Gastrocnemius medialis (tissue), 4 donors: ENCODE data around the gene UQCRH. TPM values are rescaled to one million over a fixed set of nuclear protein-coding genes. Genes with fewer than 3 reads are reported as not detected.

ENCODE experiments used
- ATAC-seq, 2 donors: fragments of 150-250 bp; one replicate each; pipeline ENCODE4 v1.9.1; 2016
- DNase-seq, 2 donors: peaks; one replicate each; pipeline ENCODE4 v3.0.0-alpha.2; 2019
- H3K27ac ChIP-seq, 4 donors: fragments of 200-600 bp; sonication (generic); 1 replicate in 1 of 4; 2 replicates in 3 of 4; pipeline ENCODE4 v1.5.1; 2016 to 2018; ENCODE audit warnings: mild to moderate bottlenecking in 2 of 4, moderate library complexity in 1 of 4
- H3K27me3 ChIP-seq, 3 donors: fragments of 200-600 bp; sonication (generic) in 2 of 3; 1 replicate in 1 of 3; 2 replicates in 2 of 3; pipeline versions ENCODE4 v1.5.1 to v1.6.0; 2016 to 2019; ENCODE audit warnings: mild to moderate bottlenecking in 1 of 3, moderate library complexity in 1 of 3
- H3K36me3 ChIP-seq, 2 donors: fragments of 200-600 bp; sonication (generic) in 1 of 2; one replicate each; pipeline ENCODE4 v1.5.1; 2017 to 2018
- H3K4me1 ChIP-seq, 2 donors: fragments of 200-600 bp; sonication (generic) in 1 of 2; one replicate each; pipeline ENCODE4 v1.5.1; 2016 to 2017; ENCODE audit warnings: mild to moderate bottlenecking in 2 of 2
- H3K4me3 ChIP-seq, 4 donors: fragments of 200-600 bp; sonication (generic) in 3 of 4; 1 replicate in 1 of 4; 2 replicates in 3 of 4; pipeline ENCODE4 v1.5.1; 2016 to 2019; ENCODE audit warnings: mild to moderate bottlenecking in 2 of 4
- H3K9me3 ChIP-seq, 3 donors: fragments of 200-600 bp; sonication (generic) in 2 of 3; 1 replicate in 1 of 3; 2 replicates in 2 of 3; pipeline ENCODE4 v1.5.1; 2016 to 2019
- POLR2A ChIP-seq, 2 donors: fragments of 450-650 bp; IDR thresholded peaks; one replicate each; pipeline ENCODE4 v1.6.1; 2017; ENCODE audit warnings: antibody characterized with exemption in 2 of 2, mild to moderate bottlenecking in 2 of 2, moderate library complexity in 2 of 2
- in situ Hi-C, 4 donors: fragments of 200-750 bp; cut with MboI; loops; one replicate each; pipeline versions ENCODE4 v1.15.0 to v1.8.0; 2017; ENCODE audit warnings: low sequenced_read_pairs in 4 of 4
- intact Hi-C: fragments of 100-400 bp; cut with DNase I; formaldehyde crosslinking; loops from one replicate; pipeline ENCODE4 v1.15.1; 2023; ENCODE audit warnings: low total_unique reads
- total RNA-seq, 4 donors: library from RNA; depleted of rRNA; stranded (reverse); fragments of >200 nt; gene quantifications; one replicate each; pipeline versions ENCODE4 v1.1.0 to v1.2.3, GENCODE V29; 2016
- TF ChIP-seq, protein P1 (sequence below), 5 experiments: fragments of 450-650 bp in 3 of 5; fragments of 200-600 bp in 2 of 5; sonication (generic) in 2 of 5; IDR thresholded peaks in 4 of 5; conservative IDR thresholded peaks in 1 of 5; 1 replicate in 4 of 5; 2 replicates in 1 of 5; pipeline ENCODE4 v1.5.1; 2016 to 2019; ENCODE audit warnings: antibody characterized with exemption in 5 of 5, mild to moderate bottlenecking in 3 of 5, moderate library complexity in 3 of 5

UQCRH gene
- total RNA-seq, 4 donors from 2014 or later, result 415 to 695 (median 493) TPM

DNA sequence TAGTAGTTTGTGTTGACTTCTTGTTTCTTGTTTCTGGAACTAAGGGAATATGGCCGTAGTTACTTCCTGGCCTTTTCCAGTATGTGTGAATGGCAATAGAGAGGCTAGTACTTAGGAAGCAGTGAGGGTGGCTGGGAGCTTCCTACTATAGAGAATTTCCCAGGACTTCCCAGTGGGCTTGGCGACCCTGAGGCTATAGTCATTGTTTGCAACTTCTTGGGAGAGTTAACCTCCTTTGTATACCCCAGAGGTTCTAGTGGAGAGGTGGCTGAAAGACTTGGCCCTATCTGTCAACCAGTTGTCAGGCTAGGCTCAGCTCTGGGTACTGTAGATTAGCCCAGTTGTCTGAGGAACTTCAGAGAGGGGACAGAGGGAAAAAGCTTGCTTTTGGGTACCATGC lies 40.4 kb upstream of the UQCRH start:
- H3K27ac ChIP-seq, result no peak overlapping the region
- no peaks in the 10 kb centered on the region for H3K27me3 ChIP-seq
- no peak for TF ChIP-seq POLR2A (IDR thresholded peaks at IDR 0.05)
- TF ChIP-seq, protein P1, sequence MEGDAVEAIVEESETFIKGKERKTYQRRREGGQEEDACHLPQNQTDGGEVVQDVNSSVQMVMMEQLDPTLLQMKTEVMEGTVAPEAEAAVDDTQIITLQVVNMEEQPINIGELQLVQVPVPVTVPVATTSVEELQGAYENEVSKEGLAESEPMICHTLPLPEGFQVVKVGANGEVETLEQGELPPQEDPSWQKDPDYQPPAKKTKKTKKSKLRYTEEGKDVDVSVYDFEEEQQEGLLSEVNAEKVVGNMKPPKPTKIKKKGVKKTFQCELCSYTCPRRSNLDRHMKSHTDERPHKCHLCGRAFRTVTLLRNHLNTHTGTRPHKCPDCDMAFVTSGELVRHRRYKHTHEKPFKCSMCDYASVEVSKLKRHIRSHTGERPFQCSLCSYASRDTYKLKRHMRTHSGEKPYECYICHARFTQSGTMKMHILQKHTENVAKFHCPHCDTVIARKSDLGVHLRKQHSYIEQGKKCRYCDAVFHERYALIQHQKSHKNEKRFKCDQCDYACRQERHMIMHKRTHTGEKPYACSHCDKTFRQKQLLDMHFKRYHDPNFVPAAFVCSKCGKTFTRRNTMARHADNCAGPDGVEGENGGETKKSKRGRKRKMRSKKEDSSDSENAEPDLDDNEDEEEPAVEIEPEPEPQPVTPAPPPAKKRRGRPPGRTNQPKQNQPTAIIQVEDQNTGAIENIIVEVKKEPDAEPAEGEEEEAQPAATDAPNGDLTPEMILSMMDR (IDR thresholded peaks at IDR 0.05 in 4 of 5, conservative IDR thresholded peaks at IDR 0.05 in 1 of 5), result no peak
- in situ Hi-C loops (no loop called here), intact Hi-C loops (no loop called here)
- H3K4me1 ChIP-seq, result no peaks in the 10 kb centered on the region
- no peaks in the 10 kb centered on the region for H3K9me3 ChIP-seq
- DNase-seq (no peak), ATAC-seq (no peak)
- H3K4me3 ChIP-seq, result no peak overlapping the region
- peaks cover 0 to 2% of the 10 kb centered on the region in 2 donors for H3K36me3 ChIP-seq

DNA sequence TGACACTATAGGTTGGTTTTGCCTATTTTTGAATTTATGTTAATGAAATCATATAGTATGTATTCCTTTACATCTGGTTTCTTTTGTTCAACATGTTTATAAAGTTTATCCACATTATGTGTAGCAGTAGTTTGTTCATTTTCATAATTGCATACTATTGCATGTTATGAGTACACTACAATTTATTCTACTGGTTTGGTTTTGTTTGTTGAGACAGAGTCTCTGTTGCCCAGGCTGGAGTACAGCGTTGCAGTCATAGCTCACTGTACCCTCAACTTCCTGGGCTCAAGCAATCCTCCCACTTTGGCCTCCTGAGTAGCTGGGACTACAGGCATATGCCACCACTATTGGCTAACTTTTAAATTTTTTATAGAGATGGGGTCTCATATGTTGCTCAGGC lies 34.9 kb upstream of the UQCRH start:
- no peak overlapping the region for H3K4me3 ChIP-seq
- in situ Hi-C loops, result no loop called here
- no peaks in the 10 kb centered on the region for H3K27me3 ChIP-seq
- TF ChIP-seq, protein P1 (IDR thresholded peaks at IDR 0.05 in 4 of 5, conservative IDR thresholded peaks at IDR 0.05 in 1 of 5), result no peak
- TF ChIP-seq POLR2A (IDR thresholded peaks at IDR 0.05), result no peak
- H3K36me3 ChIP-seq, result peaks cover 0 to 2% of the 10 kb centered on the region in 2 donors
- no peak overlapping the region for H3K27ac ChIP-seq
- intact Hi-C loops, result no loop called here
- no peaks in the 10 kb centered on the region for H3K9me3 ChIP-seq
- no peak for DNase-seq
- H3K4me1 ChIP-seq, result no peaks in the 10 kb centered on the region
- no peak for ATAC-seq

DNA sequence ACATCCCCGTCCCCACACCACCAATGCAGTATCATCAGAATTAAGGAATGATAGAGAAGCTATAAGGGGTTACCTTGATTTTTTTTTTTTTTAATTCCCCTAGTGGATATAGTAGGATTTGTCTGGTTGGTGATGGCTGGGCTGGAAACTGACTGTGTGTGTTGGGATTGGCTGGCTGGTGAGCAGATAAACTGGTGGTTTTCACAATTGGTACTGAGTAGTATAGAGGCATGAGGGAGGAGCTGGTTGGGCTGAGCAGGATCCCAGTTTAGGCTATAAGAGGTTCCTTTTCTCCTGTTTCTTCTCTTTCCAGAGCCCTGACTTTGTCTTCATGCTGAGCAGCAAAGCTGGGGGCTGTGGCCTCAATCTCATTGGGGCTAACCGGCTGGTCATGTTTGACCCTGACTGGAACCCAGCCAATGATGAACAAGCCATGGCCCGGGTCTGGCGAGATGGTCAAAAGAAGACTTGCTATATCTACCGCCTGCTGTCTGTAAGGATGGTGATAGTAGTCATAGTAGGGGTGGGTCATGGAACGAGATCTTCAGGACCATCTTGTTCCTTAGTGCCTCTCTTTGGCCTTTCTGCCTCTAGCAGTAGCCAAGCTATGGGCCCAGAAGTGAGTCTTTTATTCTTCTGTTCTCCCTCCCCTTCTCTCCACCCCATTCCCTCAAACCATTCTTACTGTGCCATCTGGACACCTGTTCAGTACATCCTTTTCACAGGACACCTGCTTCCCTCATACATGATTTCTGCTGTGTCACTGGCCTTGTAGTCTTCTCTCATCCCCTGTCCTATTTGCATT lies 29.1 kb upstream of the UQCRH start:
- Histone ChIP-seq H3K27ac (no peak overlapping the region), H3K4me3 (no peak overlapping the region), H3K27me3 (no peaks in the 10 kb centered on the region), H3K9me3 (no peaks in the 10 kb centered on the region), H3K36me3 (peaks cover 0 to 23% of the 10 kb centered on the region in 2 donors), H3K4me1 (no peaks in the 10 kb centered on the region)
- intact Hi-C loops (no loop called here), in situ Hi-C loops (no loop called here)
- ATAC-seq, result no peak
- TF ChIP-seq, protein P1 (IDR thresholded peaks at IDR 0.05 in 4 of 5, conservative IDR thresholded peaks at IDR 0.05 in 1 of 5), result no peak
- TF ChIP-seq POLR2A (IDR thresholded peaks at IDR 0.05), result no peak
- DNase-seq, result no peak

GRCh38 chr1:46275030-46275337 lies 28.5 kb upstream of the UQCRH start:
- H3K4me3 ChIP-seq, result no peak overlapping the region
- peaks cover 0 to 28% of the 10 kb centered on the region in 2 donors for H3K36me3 ChIP-seq
- ATAC-seq (no peak), DNase-seq (no peak)
- TF ChIP-seq POLR2A (IDR thresholded peaks at IDR 0.05), result no peak
- TF ChIP-seq, protein P1 (IDR thresholded peaks at IDR 0.05 in 4 of 5, conservative IDR thresholded peaks at IDR 0.05 in 1 of 5), result no peak
- no peaks in the 10 kb centered on the region for H3K27me3 ChIP-seq
- intact Hi-C loops, result no loop called here
- H3K27ac ChIP-seq, result no peak overlapping the region
- H3K9me3 ChIP-seq, result no peaks in the 10 kb centered on the region
- in situ Hi-C loops, result no loop called here
- H3K4me1 ChIP-seq, result no peaks in the 10 kb centered on the region
